OCI-LY1 (cell line): ENCODE results near the gene TNF.

Experiments
- H2AFZ ChIP-seq: fragments of 200-600 bp; sonication (generic), shearing (Covaris generic); 2 replicates; pipeline ENCODE4 v1.6.0; 2014; ENCODE audit warnings: antibody characterized with exemption, mild to moderate bottlenecking, low read length
- H3F3A ChIP-seq: fragments of 200-600 bp; sonication (generic), shearing (Covaris generic); 2 replicates; pipeline ENCODE4 v1.6.0; 2014; ENCODE audit warnings: mild to moderate bottlenecking, antibody characterized with exemption, low read length, moderate library complexity; ENCODE audit not compliant: insufficient read depth
- H3K27ac ChIP-seq: fragments of 200-600 bp; sonication (generic); 2 replicates; pipeline ENCODE4 v1.5.1; 2014; ENCODE audit warnings: low read length, mixed run types, mild to moderate bottlenecking, low read depth; ENCODE audit not compliant: poor library complexity, severe bottlenecking
- H3K27me3 ChIP-seq: fragments of 200-600 bp; sonication (generic); 2 replicates; pipeline ENCODE4 v1.6.0; 2014; ENCODE audit warnings: antibody characterized with exemption, mild to moderate bottlenecking, low read length, moderate library complexity; ENCODE audit not compliant: insufficient read depth
- H3K36me3 ChIP-seq: fragments of 200-600 bp; sonication (generic); 2 replicates; pipeline ENCODE4 v1.6.1; 2014; ENCODE audit warnings: mild to moderate bottlenecking, antibody characterized with exemption, low read length, moderate library complexity, mixed read lengths; ENCODE audit not compliant: insufficient read depth
- H3K4me1 ChIP-seq: fragments of 200-600 bp; sonication (generic); 2 replicates; pipeline ENCODE4 v1.5.1; 2014; ENCODE audit warnings: mild to moderate bottlenecking, low read length, moderate library complexity; ENCODE audit not compliant: insufficient read depth, severe bottlenecking
- H3K4me2 ChIP-seq: fragments of 200-600 bp; sonication (generic), shearing (Covaris generic); 2 replicates; pipeline ENCODE4 v1.6.1; 2014; ENCODE audit warnings: low read length
- H3K4me3 ChIP-seq: fragments of 200-600 bp; sonication (generic); 2 replicates; pipeline ENCODE4 v1.5.1; 2014; ENCODE audit warnings: low read length, low read depth, mild to moderate bottlenecking, mixed read lengths; ENCODE audit not compliant: poor library complexity, severe bottlenecking
- H3K79me2 ChIP-seq: fragments of 200-600 bp; shearing (Covaris generic); 2 replicates; pipeline ENCODE4 v1.6.1; 2016; ENCODE audit warnings: mixed run types, low read length, mixed read lengths; ENCODE audit not compliant: insufficient read depth
- H3K9ac ChIP-seq: fragments of 200-600 bp; sonication (generic), shearing (Covaris generic); 2 replicates; pipeline ENCODE4 v1.6.1; 2014; ENCODE audit warnings: mild to moderate bottlenecking, low read length, mixed read lengths
- H3K9me2 ChIP-seq: fragments of 200-600 bp; sonication (generic), shearing (Covaris generic); 2 replicates; pipeline ENCODE4 v1.6.1; 2014; ENCODE audit warnings: low read depth, mild to moderate bottlenecking, low read length, mixed read lengths
- H3K9me3 ChIP-seq: fragments of 200-600 bp; shearing (Covaris generic); 2 replicates; pipeline ENCODE4 v1.6.1; 2014; ENCODE audit warnings: low read length, mixed read lengths
- H4K20me1 ChIP-seq: fragments of 200-600 bp; sonication (generic), shearing (Covaris generic); 2 replicates; pipeline ENCODE4 v1.6.0; 2016; ENCODE audit warnings: mild to moderate bottlenecking, low read length; ENCODE audit not compliant: insufficient read depth
- EZH2 ChIP-seq: fragments of 200-600 bp; sonication (generic), shearing (Covaris generic); IDR thresholded peaks from 2 replicates; pipeline ENCODE4 v1.8.0; 2017; ENCODE audit warnings: borderline replicate concordance, mixed run types, mild to moderate bottlenecking, antibody characterized with exemption, low read length, moderate library complexity, mixed read lengths
- TF ChIP-seq, protein P1 (sequence below): fragments of 200-600 bp; sonication (generic), shearing (Covaris generic); IDR thresholded peaks from 2 replicates; pipeline ENCODE4 v1.5.1; 2017; ENCODE audit warnings: mild to moderate bottlenecking, antibody characterized with exemption, low read length, moderate library complexity, mixed read lengths

The TNF gene

DNA sequence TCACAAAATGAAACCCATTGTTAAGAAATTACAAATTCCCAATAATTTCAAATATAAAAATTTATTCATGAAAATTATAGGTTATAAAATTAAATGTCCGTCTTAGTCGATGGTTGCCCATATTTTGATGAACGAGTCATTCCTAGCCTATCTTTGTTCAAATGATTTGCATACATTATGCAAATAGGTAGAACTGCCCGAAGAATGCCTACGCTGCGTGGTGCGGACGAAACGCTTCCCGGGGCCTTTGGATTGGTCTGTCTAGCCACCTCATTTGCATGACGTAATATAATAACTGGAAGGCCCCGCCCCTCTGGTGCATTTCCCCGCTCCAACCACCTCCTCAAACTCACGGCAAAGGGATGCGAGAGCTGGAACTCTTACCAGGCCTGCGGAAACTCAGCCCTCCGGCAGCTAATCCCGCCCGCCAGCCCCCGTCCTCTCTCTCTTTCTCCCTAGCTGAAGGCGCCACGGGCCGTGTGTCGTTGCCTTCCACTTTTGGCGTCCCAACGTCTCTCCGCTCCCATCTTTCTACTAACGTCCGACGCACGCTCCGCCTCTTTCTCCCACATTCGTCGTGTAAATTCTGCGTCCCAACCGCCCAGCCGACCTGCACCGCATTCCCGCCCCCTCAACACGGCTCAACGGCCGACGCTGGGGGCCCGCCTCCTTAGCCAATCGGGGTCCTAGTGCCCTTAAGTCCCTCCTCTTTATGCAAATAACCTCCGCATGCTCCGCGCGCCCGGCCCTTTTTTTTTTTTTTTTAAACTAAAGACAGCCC, 44.6 kb downstream of the TNF start:
- H3F3A ChIP-seq = no peaks in the 10 kb centered on the region
- H3K36me3 ChIP-seq = peaks cover 41% of the 10 kb centered on the region
- peak overlapping the region; percentile 79 for H3K4me2 ChIP-seq
- H3K4me3 ChIP-seq = peak overlapping the region; percentile 98
- H3K9me2 ChIP-seq = no peaks in the 10 kb centered on the region
- H3K4me1 ChIP-seq = peaks cover 36% of the 10 kb centered on the region
- no peak for TF ChIP-seq EZH2
- TF ChIP-seq, protein P1, sequence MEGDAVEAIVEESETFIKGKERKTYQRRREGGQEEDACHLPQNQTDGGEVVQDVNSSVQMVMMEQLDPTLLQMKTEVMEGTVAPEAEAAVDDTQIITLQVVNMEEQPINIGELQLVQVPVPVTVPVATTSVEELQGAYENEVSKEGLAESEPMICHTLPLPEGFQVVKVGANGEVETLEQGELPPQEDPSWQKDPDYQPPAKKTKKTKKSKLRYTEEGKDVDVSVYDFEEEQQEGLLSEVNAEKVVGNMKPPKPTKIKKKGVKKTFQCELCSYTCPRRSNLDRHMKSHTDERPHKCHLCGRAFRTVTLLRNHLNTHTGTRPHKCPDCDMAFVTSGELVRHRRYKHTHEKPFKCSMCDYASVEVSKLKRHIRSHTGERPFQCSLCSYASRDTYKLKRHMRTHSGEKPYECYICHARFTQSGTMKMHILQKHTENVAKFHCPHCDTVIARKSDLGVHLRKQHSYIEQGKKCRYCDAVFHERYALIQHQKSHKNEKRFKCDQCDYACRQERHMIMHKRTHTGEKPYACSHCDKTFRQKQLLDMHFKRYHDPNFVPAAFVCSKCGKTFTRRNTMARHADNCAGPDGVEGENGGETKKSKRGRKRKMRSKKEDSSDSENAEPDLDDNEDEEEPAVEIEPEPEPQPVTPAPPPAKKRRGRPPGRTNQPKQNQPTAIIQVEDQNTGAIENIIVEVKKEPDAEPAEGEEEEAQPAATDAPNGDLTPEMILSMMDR = no peak
- peak overlapping the region; percentile 96 for H3K27ac ChIP-seq
- no peaks in the 10 kb centered on the region for H3K27me3 ChIP-seq
- H2AFZ ChIP-seq = no peak overlapping the region
- H4K20me1 ChIP-seq = no peaks in the 10 kb centered on the region
- H3K9ac ChIP-seq = peak overlapping the region; percentile 69
- no peaks in the 10 kb centered on the region for H3K9me3 ChIP-seq
- H3K79me2 ChIP-seq = peaks cover 29% of the 10 kb centered on the region

DNA sequence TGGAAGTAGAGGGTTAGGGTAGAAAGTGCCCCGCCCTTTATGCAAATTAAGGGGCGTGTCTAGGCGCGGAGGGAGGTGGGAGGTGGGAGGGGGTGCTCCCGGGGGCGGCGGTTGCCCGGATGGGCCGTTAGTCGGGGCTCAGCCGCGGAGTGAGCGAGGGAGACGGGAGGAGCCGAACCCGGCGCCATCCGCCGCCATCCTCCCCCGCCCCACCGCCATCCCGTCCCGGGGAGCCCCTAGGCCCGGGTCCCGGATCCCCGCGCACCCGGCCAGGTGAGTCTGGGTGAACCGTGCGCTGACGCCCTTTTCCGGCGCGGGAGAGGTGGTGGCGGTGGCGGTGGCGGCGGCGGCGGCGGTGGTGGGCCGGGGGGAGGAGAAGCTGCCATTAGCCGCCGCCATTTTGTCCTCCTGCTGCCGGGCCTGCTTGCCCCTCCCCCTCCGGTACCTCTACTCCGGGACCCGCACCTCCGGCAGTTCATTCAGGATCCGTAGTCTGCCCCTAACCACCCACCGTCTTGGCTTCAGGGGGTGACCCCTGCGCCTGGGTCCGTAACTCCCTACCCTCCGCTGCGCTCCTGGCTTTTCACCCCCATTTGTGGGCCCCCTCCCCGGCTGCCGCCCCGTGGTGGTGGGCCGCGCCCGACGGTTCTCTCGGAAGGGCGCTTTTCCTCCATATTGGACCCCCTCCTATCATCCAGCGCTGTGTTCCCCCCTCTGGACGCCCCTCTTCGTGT, 45.4 kb downstream of the TNF start, which contains the start of gene PRRC2A:
Gene PRRC2A, plus strand, starts transcription at position 130 of the 734 bp plus-strand sequence. CDS start 2,075 bp downstream, outside the sequence.
- no peak for TF ChIP-seq EZH2
- TF ChIP-seq, protein P1 = no peak
- Histone ChIP-seq H2AFZ (no peak within 1 kb of the TSS), H3K9me2 (no peaks in the 10 kb centered on the region), H3K4me3 (peak within 1 kb of the TSS; percentile 98), H3K27me3 (no peaks in the 10 kb centered on the region), H3K4me1 (peaks cover 28% of the 10 kb centered on the region), H3K4me2 (peak within 1 kb of the TSS; percentile 90), H3K79me2 (peaks cover 29% of the 10 kb centered on the region), H3K27ac (peak within 1 kb of the TSS; percentile 96), H4K20me1 (no peaks in the 10 kb centered on the region), H3K9me3 (no peaks in the 10 kb centered on the region), H3K36me3 (peaks cover 49% of the 10 kb centered on the region), H3K9ac (peak within 1 kb of the TSS; percentile 100), H3F3A (no peaks in the 10 kb centered on the region)

DNA sequence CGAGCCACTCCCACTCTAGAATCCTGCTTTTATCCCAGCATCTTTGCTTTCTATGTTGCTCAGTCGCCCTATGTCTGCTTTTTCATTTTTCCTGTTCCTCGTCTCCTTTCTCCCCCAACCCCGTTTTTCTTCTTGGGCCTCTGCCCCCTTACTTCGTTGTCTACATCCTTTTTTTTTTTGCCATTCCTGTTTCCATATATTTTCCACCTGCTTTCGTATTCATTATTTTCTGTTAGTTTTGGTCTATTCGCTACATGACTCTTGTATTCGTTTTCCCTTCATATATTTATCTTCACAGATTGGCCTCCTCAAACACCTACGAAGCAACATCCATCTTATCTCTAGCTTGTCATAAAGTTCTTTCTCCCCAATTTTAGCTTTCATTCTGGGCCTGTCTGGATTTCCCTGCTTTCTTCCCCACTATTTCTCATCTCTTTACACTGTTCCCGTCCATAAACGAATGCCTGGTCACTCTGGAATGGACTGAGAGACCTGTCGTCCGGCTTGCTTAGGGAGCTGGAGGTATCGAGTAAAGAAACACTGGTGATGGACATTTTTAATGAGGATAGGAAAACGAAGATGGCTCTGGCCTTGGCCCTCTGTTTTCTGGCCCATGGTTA, 46.1 kb downstream of the TNF start:
- peaks cover 22% of the 10 kb centered on the region for H3K4me1 ChIP-seq
- peak overlapping the region; percentile 90 for H3K4me2 ChIP-seq
- no peaks in the 10 kb centered on the region for H3F3A ChIP-seq
- H3K79me2 ChIP-seq = peaks cover 29% of the 10 kb centered on the region
- H4K20me1 ChIP-seq = no peaks in the 10 kb centered on the region
- H3K27ac ChIP-seq = peak overlapping the region; percentile 84
- peaks cover 56% of the 10 kb centered on the region for H3K36me3 ChIP-seq
- peak overlapping the region; percentile 98 for H3K4me3 ChIP-seq
- H3K9ac ChIP-seq = peak overlapping the region; percentile 100
- H3K9me2 ChIP-seq = no peaks in the 10 kb centered on the region
- no peak overlapping the region for H2AFZ ChIP-seq
- H3K9me3 ChIP-seq = no peaks in the 10 kb centered on the region
- no peaks in the 10 kb centered on the region for H3K27me3 ChIP-seq
- TF ChIP-seq EZH2 = no peak
- TF ChIP-seq, protein P1 = no peak
